Activated T-helper 17 cell treated with anti-CD3 and anti-CD28 coated beads, Interleukin-2, amount 50 U/mL, for 72 hours (primary cell): ENCODE measurements around the gene SDK1. TPM values are rescaled to one million over a fixed set of nuclear protein-coding genes. Genes with fewer than 3 reads are reported as not detected.

Experiments
- ATAC-seq: fragments of 150-1000 bp; cut with Tn5 transposase; replicated peaks from 2 replicates; pipeline ENCODE4 v1.10.0; 2021; ENCODE audit warnings: mild to moderate bottlenecking, moderate library complexity
- H3K27ac Mint-ChIP-seq: one replicate; pipeline ENCODE4 v1.8.0; 2022; ENCODE audit warnings: mixed read lengths
- H3K27me3 Mint-ChIP-seq: one replicate; pipeline ENCODE4 v1.8.0; 2022; ENCODE audit warnings: mixed read lengths
- H3K36me3 Mint-ChIP-seq: one replicate; pipeline ENCODE4 v1.8.0; 2022; ENCODE audit warnings: low read depth, mild to moderate bottlenecking, mixed read lengths
- H3K4me1 Mint-ChIP-seq: one replicate; pipeline ENCODE4 v1.8.0; 2022; ENCODE audit warnings: mixed read lengths
- H3K4me3 Mint-ChIP-seq: one replicate; pipeline ENCODE4 v1.8.0; 2022; ENCODE audit warnings: mild to moderate bottlenecking, mixed read lengths
- H3K9me3 Mint-ChIP-seq: one replicate; pipeline ENCODE4 v1.8.0; 2022; ENCODE audit warnings: mixed read lengths
- total RNA-seq, 2 donors: library from RNA; stranded (reverse); gene quantifications; one replicate each; pipeline ENCODE4 v1.2.3, GENCODE V29; 2022

SDK1 gene
- total RNA-seq, 2 donors from 2014 or later, result 0.06 to 1.1 TPM

- no peak overlapping the region for H3K4me3 Mint-ChIP-seq
- no peak overlapping the region for H3K27ac Mint-ChIP-seq
- H3K27me3 Mint-ChIP-seq, result peaks cover 13% of the 10 kb centered on the region
- peaks cover 14% of the 10 kb centered on the region for H3K9me3 Mint-ChIP-seq
- H3K36me3 Mint-ChIP-seq, result no peaks in the 10 kb centered on the region
- peaks cover 4% of the 10 kb centered on the region for H3K4me1 Mint-ChIP-seq
- no peak for ATAC-seq
Measured at GRCh38 chr7:3497796-3498195, 196.7 kb downstream of the SDK1 start.

DNA sequence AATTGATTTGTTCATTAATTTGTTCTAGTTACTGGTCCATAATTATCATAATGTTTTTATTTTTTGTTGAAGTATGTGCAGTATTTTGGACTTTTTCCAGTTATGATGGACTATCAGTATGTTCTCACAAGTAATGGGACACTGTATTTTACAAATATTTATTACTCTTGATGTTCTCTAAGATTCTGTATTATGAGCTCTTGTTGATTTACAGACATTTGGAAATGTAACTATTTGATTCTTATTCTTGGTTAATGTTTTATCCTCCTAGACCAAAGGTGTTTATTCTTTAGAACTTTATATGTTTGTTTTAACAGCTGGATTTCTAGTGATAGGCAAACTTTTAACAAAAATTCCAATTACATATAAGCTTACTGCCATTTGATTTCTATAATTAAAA, 200.6 kb downstream of the SDK1 start:
- no peak overlapping the region for H3K4me3 Mint-ChIP-seq
- no peak overlapping the region for H3K27ac Mint-ChIP-seq
- H3K27me3 Mint-ChIP-seq, result peaks cover 12% of the 10 kb centered on the region
- peaks cover 21% of the 10 kb centered on the region for H3K9me3 Mint-ChIP-seq
- H3K36me3 Mint-ChIP-seq, result no peaks in the 10 kb centered on the region
- H3K4me1 Mint-ChIP-seq, result no peaks in the 10 kb centered on the region
- ATAC-seq, result no peak

DNA sequence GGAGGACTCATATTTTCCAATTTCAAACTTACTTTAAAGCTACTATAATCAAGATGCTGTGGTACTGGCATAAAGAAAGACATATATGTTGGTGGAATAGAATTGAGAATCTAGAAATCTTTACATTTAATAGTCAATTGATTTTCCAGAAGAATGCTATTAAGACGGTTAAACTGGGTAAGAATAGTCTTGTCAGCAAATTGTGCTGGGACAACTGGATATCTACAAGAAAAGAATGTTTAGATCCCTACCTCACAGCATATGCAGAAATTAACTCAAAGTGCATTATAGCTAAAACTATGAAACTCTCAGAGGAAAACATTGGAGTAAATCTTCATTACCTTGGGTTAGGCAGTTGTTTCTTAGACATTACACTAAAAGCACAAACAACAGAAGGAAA, 203.3 kb downstream of the SDK1 start:
- H3K9me3 Mint-ChIP-seq, result peaks cover 32% of the 10 kb centered on the region
- ATAC-seq, result no peak
- no peaks in the 10 kb centered on the region for H3K4me1 Mint-ChIP-seq
- H3K4me3 Mint-ChIP-seq, result no peak overlapping the region
- peaks cover 11% of the 10 kb centered on the region for H3K27me3 Mint-ChIP-seq
- no peak overlapping the region for H3K27ac Mint-ChIP-seq
- H3K36me3 Mint-ChIP-seq, result no peaks in the 10 kb centered on the region

- Mint-ChIP-seq H3K27ac (no peak overlapping the region), H3K4me1 (no peaks in the 10 kb centered on the region), H3K36me3 (no peaks in the 10 kb centered on the region), H3K9me3 (peaks cover 18% of the 10 kb centered on the region), H3K27me3 (peaks cover 11% of the 10 kb centered on the region), H3K4me3 (no peak overlapping the region)
- no peak for ATAC-seq
Measured at GRCh38 chr7:3510101-3511020, 209.3 kb downstream of the SDK1 start.

DNA sequence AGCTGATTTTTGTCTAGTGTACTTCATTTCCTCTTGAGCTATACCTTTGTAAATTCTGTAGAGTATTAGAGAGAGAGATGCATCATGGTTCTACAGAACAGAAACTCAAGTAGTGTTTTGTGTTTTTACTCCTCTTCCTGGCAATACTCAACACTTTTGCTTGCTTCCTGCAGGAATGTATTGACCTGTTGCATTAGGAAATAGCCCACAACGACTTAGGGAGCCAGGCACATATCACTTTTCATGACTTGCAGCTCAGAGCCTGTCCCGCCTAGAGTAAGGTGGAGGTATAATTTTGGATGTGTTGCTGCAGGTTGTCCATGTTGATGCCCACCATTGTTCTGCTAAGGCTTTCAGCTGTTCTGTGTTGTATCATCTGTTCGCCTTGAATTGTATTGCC, 216.3 kb downstream of the SDK1 start:
- ATAC-seq, result no peak
- Mint-ChIP-seq H3K4me3 (no peak overlapping the region), H3K36me3 (no peaks in the 10 kb centered on the region), H3K4me1 (no peaks in the 10 kb centered on the region), H3K9me3 (no peaks in the 10 kb centered on the region), H3K27ac (no peak overlapping the region), H3K27me3 (peaks cover 4% of the 10 kb centered on the region)

DNA sequence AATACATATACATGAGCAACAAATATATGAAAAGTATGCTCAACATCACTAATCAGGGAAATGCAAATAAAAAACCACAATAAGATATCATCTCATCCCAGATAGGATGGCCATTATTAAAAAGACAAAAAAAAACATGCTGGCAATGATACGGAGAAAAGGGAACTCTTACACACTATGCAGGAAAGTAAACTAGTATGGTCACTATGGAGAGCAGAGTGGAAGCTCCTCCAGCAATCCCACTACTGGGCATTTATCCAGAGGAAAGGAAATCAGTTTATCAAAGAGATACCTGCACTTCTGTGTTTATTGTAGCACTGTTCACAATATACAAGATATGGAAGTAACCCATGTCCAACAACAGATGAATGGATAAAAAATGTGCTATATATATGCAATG, 217.5 kb downstream of the SDK1 start:
- Mint-ChIP-seq H3K36me3 (no peaks in the 10 kb centered on the region), H3K9me3 (no peaks in the 10 kb centered on the region)

DNA sequence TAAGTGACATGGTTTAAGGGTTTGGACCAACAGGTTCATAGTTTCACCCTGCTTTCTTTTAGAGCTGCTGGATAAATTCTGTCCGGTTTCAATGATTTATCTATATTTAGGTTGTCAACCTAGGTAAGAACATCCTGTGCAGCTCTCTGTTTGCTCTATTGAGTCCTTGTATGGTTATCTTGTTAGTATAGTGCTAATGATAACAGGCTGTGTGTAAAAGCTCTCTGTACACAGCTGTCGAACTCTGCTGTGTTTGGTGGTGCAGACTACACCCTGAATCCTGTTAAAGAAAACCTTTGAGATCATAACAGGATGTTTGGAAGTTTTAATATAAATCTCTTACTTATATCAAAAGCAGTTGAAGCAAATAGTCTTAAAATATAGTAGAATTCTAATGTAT, 219.2 kb downstream of the SDK1 start:
- H3K4me1 Mint-ChIP-seq, result no peaks in the 10 kb centered on the region
- H3K36me3 Mint-ChIP-seq, result no peaks in the 10 kb centered on the region
- H3K27ac Mint-ChIP-seq, result no peak overlapping the region
- ATAC-seq, result no peak
- H3K4me3 Mint-ChIP-seq, result no peak overlapping the region
- H3K27me3 Mint-ChIP-seq, result peaks cover 4% of the 10 kb centered on the region
- no peaks in the 10 kb centered on the region for H3K9me3 Mint-ChIP-seq

More for the DNA sequence above, 217.5 kb downstream of the SDK1 start:
- H3K4me3 Mint-ChIP-seq, result no peak overlapping the region
- peaks cover 4% of the 10 kb centered on the region for H3K27me3 Mint-ChIP-seq
- H3K4me1 Mint-ChIP-seq, result no peaks in the 10 kb centered on the region
- H3K27ac Mint-ChIP-seq, result no peak overlapping the region
- no peak for ATAC-seq

DNA sequence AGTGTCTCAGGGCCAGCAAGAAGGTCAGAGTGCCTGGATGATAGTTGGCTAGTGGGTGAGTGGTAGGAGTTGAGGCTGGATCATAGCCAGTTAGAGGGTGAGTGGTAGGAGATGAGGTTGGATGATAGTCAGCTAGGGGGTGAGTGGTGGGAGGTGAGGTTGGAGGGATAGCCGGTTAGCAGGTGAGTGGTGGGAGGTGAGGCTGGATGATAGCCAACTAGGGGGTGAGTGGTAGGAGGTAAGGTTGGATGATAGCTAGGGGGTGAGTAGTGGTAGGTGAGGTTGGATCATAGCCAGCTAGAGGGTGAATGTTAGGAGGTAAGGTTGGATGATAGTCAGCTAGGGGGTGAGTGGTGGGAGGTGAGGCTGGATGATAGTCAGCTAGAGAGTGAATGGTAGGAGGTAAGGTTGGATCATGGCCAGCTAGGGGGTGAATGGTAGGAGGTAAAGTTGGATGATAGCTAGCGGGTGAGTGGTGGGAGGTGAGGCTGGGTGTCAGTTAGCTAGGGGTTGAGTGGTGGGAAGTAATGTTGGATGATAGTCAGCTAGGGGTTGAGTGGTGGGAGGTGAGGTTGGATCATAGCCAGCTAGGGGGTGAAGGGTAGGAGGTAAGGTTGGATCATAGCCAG, 226.6 kb downstream of the SDK1 start:
- ATAC-seq, result no peak
- H3K4me3 Mint-ChIP-seq, result no peak overlapping the region
- no peaks in the 10 kb centered on the region for H3K4me1 Mint-ChIP-seq
- no peaks in the 10 kb centered on the region for H3K9me3 Mint-ChIP-seq
- no peak overlapping the region for H3K27ac Mint-ChIP-seq
- H3K27me3 Mint-ChIP-seq, result peaks cover 3% of the 10 kb centered on the region
- H3K36me3 Mint-ChIP-seq, result no peaks in the 10 kb centered on the region

- H3K36me3 Mint-ChIP-seq, result no peaks in the 10 kb centered on the region
- no peak for ATAC-seq
- no peaks in the 10 kb centered on the region for H3K4me1 Mint-ChIP-seq
- no peaks in the 10 kb centered on the region for H3K9me3 Mint-ChIP-seq
- no peaks in the 10 kb centered on the region for H3K27me3 Mint-ChIP-seq
- H3K27ac Mint-ChIP-seq, result no peak overlapping the region
- H3K4me3 Mint-ChIP-seq, result no peak overlapping the region
Measured at GRCh38 chr7:3533040-3533439, 232.0 kb downstream of the SDK1 start.

- Mint-ChIP-seq H3K4me1 (no peaks in the 10 kb centered on the region), H3K27ac (no peak overlapping the region), H3K4me3 (no peak overlapping the region), H3K36me3 (no peaks in the 10 kb centered on the region), H3K27me3 (no peaks in the 10 kb centered on the region), H3K9me3 (no peaks in the 10 kb centered on the region)
- no peak for ATAC-seq
Measured at GRCh38 chr7:3537210-3537875, 236.3 kb downstream of the SDK1 start.

DNA sequence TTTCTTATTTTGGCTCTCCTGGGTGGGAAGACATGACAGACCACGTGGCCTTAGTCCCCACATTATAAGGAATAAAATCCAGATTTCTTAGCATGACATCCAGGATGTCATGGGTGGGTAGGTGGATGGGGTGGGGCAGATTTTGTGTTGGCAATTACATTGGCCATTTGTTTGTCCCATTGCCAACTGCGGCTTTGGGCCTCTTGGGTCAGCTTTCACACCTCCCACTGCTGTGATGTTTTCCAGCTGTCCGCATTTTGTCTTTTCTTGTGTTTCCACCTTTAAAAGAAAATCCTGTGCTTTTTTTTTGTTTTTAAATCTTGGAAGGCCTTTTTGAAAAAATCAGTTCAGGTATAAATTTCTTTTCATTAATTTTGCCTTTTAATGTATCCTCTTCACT, 237.0 kb downstream of the SDK1 start:
- no peak for ATAC-seq
- H3K27ac Mint-ChIP-seq, result no peak overlapping the region
- H3K4me3 Mint-ChIP-seq, result no peak overlapping the region
- no peaks in the 10 kb centered on the region for H3K27me3 Mint-ChIP-seq
- H3K9me3 Mint-ChIP-seq, result no peaks in the 10 kb centered on the region
- H3K4me1 Mint-ChIP-seq, result no peaks in the 10 kb centered on the region
- no peaks in the 10 kb centered on the region for H3K36me3 Mint-ChIP-seq

DNA sequence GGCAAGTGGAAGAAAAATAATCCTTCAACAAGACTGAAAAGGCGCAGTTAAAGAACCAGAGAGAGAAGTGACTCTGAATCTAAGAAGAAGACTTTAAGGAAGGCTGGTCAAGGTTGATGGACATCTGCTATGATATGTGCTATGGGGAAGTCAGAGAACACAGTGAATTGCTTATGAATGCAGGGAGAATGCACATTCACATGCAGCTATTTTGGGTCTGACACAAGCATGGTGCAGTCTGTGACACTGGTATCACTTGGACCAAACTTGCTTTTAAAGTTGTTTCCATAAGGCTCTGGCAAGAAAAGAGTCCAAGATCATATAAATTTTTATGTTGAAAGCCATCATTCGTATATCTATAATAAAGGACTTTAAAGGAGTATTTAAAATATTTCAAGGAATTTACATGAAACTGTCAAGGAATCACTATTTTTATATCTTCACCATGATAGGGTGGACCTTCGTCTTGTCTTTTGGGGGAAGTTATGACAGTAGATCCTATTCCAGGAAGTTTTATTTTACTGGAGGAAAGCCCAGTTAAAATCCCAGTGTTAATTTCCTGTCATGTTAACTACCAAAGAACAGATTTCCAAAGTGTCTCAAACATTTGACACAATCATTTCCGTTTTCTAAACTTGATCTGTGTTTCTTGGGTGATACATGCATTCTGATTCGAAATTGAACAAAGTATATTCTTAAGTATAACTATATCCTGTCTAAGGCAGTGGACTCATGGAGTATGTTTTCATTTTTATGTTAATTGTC, 239.6 kb downstream of the SDK1 start:
- H3K9me3 Mint-ChIP-seq, result no peaks in the 10 kb centered on the region
- H3K4me3 Mint-ChIP-seq, result no peak overlapping the region
- no peaks in the 10 kb centered on the region for H3K4me1 Mint-ChIP-seq
- H3K27ac Mint-ChIP-seq, result no peak overlapping the region
- no peak for ATAC-seq
- no peaks in the 10 kb centered on the region for H3K27me3 Mint-ChIP-seq
- H3K36me3 Mint-ChIP-seq, result no peaks in the 10 kb centered on the region

DNA sequence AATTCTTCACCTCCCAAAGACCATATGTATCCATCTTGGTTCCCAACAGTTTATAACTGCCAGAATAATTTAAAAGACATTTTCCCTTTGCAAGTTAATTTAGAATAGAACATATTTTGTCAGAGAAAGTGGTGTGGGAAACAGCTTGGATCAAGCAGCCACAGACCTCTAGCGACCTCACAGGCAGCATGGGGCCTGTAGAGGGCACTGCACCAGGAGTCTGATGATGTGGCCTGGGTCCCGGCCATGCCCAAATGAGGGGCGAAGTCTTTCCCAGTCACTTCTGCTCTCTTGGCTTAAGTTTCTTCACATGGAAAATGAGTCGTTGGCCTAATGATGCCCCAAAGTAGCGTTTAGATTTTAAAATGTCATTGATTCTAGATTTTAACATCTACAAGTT, 243.2 kb downstream of the SDK1 start:
- no peak for ATAC-seq

DNA sequence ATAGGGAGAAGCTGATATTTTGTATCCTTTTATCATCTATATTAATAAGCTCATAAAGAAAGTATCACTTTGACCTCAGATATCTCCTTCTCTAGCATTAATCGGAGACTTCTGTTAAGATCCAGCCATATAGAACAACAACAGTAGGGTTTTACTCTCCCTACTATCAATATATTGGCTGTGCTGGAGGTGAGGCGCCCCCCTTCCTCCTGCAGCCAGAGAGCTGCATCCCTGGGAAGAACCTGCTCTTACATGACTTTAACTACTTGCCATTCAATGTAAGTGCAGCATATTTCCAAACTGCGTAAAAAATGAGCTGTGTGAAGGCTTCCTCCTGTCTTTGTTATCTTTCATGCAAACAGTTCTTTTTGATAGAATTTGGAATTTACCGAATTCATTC, 247.8 kb downstream of the SDK1 start:
- peaks cover 13% of the 10 kb centered on the region for H3K27me3 Mint-ChIP-seq
- H3K36me3 Mint-ChIP-seq, result no peaks in the 10 kb centered on the region
- no peak overlapping the region for H3K27ac Mint-ChIP-seq
- H3K4me1 Mint-ChIP-seq, result no peaks in the 10 kb centered on the region
- no peak overlapping the region for H3K4me3 Mint-ChIP-seq
- H3K9me3 Mint-ChIP-seq, result no peaks in the 10 kb centered on the region
- no peak for ATAC-seq

More for the DNA sequence above, 243.2 kb downstream of the SDK1 start:
- Mint-ChIP-seq H3K27ac (no peak overlapping the region), H3K27me3 (peaks cover 9% of the 10 kb centered on the region), H3K4me3 (no peak overlapping the region), H3K9me3 (no peaks in the 10 kb centered on the region), H3K4me1 (no peaks in the 10 kb centered on the region), H3K36me3 (no peaks in the 10 kb centered on the region)
